GM18526 (cell line): ENCODE measurements around the gene B4GALNT2.

Experiments
- POLR2A ChIP-seq: IDR thresholded peaks from 3 replicates; pipeline ENCODE4 v1.6.1; 2011; ENCODE audit not compliant: insufficient read length; ENCODE audit errors: extremely low read depth

The B4GALNT2 gene

GRCh38 chr17:49112936-49113335, 19.6 kb upstream of the B4GALNT2 start:
- TF ChIP-seq POLR2A, result no peak

- no peak for TF ChIP-seq POLR2A
These were observed 17.9 kb upstream of the B4GALNT2 start for GRCh38 chr17:49114703-49115102.

GRCh38 chr17:49117587-49118230, 14.9 kb upstream of the B4GALNT2 start:
- no peak for TF ChIP-seq POLR2A

GRCh38 chr17:49120166-49120565, 12.4 kb upstream of the B4GALNT2 start:
- no peak for TF ChIP-seq POLR2A

GRCh38 chr17:49121696-49122292, 10.8 kb upstream of the B4GALNT2 start:
- no peak for TF ChIP-seq POLR2A

GRCh38 chr17:49122566-49122965, 10.0 kb upstream of the B4GALNT2 start:
- TF ChIP-seq POLR2A, result no peak

GRCh38 chr17:49123061-49123460, 9.5 kb upstream of the B4GALNT2 start:
- TF ChIP-seq POLR2A, result no peak

- TF ChIP-seq POLR2A, result no peak
These were observed 7.1 kb upstream of the B4GALNT2 start for GRCh38 chr17:49125449-49125848.

- no peak for TF ChIP-seq POLR2A
These were observed 1.7 kb upstream of the B4GALNT2 start for GRCh38 chr17:49130891-49131290.

- no peak for TF ChIP-seq POLR2A
These were observed 261 bp upstream of the B4GALNT2 start for GRCh38 chr17:49132317-49132698.

GRCh38 chr17:49136335-49136734, 3.8 kb downstream of the B4GALNT2 start:
- TF ChIP-seq POLR2A, result no peak

- no peak for TF ChIP-seq POLR2A
These were observed 14.2 kb downstream of the B4GALNT2 start for GRCh38 chr17:49146620-49147306.

GRCh38 chr17:49148171-49148570, 15.6 kb downstream of the B4GALNT2 start:
- TF ChIP-seq POLR2A, result no peak

GRCh38 chr17:49151996-49152395, 19.4 kb downstream of the B4GALNT2 start:
- no peak for TF ChIP-seq POLR2A

GRCh38 chr17:49156256-49156655, 23.7 kb downstream of the B4GALNT2 start:
- TF ChIP-seq POLR2A, result no peak

GRCh38 chr17:49157784-49158183, 25.2 kb downstream of the B4GALNT2 start:
- no peak for TF ChIP-seq POLR2A

- TF ChIP-seq POLR2A, result no peak
These were observed 30.3 kb downstream of the B4GALNT2 start for GRCh38 chr17:49162866-49163265.

- TF ChIP-seq POLR2A, result no peak
These were observed 32.6 kb downstream of the B4GALNT2 start for GRCh38 chr17:49165143-49165542.
